Measurements from ENCODE around the gene MRTFB. TPM values are rescaled to one million over a fixed set of nuclear protein-coding genes. Genes with fewer than 3 reads are reported as not detected.
A peak's percentile ranks its signal among the peaks of the same experiment; 100 is the strongest.

MRTFB gene
- total RNA-seq, 4 donors from 2014 or later: 17.1 to 77.8 (median 21.9) TPM

DNA sequence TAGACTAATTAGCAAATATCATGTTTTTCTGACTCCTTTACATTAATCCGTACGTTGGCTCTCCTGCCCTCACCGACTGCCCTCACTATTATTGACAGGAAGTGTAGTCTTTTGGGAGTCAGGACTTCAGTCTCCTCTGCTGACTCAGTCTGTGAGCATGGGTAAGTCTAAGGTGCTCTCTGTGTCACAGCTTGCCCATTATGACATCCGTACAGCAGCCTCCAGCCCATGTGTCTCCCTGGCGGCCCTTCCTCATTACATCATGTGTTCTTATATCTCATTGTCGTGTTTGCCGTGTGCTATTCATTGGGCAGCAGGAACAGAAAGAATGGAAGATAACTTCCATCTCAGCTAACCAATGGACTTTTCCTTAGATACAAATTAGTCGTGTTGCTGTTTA is 77.5 kb downstream of the MRTFB start:
- Histone ChIP-seq H3K27me3 (no peaks in the 10 kb centered on the region), H3K4me3 (no peak overlapping the region), H3K36me3 (no peaks in the 10 kb centered on the region), H3K27ac (peak overlapping the region in 1 of 4 donors; percentile 25), H3K4me1 (peaks cover 0 to 25% (median 0%) of the 10 kb centered on the region in 3 donors), H3K9me3 (no peaks in the 10 kb centered on the region)
- TF ChIP-seq, protein P1, sequence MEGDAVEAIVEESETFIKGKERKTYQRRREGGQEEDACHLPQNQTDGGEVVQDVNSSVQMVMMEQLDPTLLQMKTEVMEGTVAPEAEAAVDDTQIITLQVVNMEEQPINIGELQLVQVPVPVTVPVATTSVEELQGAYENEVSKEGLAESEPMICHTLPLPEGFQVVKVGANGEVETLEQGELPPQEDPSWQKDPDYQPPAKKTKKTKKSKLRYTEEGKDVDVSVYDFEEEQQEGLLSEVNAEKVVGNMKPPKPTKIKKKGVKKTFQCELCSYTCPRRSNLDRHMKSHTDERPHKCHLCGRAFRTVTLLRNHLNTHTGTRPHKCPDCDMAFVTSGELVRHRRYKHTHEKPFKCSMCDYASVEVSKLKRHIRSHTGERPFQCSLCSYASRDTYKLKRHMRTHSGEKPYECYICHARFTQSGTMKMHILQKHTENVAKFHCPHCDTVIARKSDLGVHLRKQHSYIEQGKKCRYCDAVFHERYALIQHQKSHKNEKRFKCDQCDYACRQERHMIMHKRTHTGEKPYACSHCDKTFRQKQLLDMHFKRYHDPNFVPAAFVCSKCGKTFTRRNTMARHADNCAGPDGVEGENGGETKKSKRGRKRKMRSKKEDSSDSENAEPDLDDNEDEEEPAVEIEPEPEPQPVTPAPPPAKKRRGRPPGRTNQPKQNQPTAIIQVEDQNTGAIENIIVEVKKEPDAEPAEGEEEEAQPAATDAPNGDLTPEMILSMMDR (IDR thresholded peaks at IDR 0.05): no peak
- TF ChIP-seq POLR2A (IDR thresholded peaks at IDR 0.05): no peak
- 42 to 59% methylated on average over 8 of the region's 8 CpGs for WGBS, 2 donors
- no peak for DNase-seq
- intact Hi-C loops (cut with DNase I): no loop called here

DNA sequence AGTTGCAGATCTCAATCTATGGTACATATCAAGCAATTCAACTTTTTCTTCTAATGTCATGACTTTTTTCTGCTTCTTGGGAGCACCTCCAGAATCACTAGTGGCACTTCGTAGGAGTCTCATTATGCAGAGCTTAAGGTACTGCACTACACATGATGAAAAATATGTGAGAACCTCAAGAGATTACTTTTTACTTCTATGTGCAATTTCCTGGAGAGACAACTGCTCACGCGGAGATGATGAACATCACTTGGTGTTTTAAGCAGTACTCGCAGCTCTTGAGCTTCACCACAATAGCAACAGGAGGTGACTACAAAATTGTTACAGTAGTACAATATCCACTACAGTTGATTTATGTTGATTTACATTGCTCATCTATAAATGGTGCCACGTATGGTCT is 79.7 kb downstream of the MRTFB start:
- intact Hi-C loops (cut with DNase I): no loop called here
- no peaks in the 10 kb centered on the region for H3K36me3 ChIP-seq
- peak overlapping the region in 2 of 4 donors; percentile 1 to 42 for H3K27ac ChIP-seq
- H3K4me1 ChIP-seq: peaks cover 0 to 35% (median 4%) of the 10 kb centered on the region in 3 donors
- H3K27me3 ChIP-seq: no peaks in the 10 kb centered on the region
- 89 to 97% methylated on average over 5 of the region's 5 CpGs for WGBS, 2 donors
- DNase-seq: no peak
- no peak overlapping the region for H3K4me3 ChIP-seq
- H3K9me3 ChIP-seq: no peaks in the 10 kb centered on the region
- TF ChIP-seq POLR2A (IDR thresholded peaks at IDR 0.05): no peak
- TF ChIP-seq, protein P1 (IDR thresholded peaks at IDR 0.05): no peak

DNA sequence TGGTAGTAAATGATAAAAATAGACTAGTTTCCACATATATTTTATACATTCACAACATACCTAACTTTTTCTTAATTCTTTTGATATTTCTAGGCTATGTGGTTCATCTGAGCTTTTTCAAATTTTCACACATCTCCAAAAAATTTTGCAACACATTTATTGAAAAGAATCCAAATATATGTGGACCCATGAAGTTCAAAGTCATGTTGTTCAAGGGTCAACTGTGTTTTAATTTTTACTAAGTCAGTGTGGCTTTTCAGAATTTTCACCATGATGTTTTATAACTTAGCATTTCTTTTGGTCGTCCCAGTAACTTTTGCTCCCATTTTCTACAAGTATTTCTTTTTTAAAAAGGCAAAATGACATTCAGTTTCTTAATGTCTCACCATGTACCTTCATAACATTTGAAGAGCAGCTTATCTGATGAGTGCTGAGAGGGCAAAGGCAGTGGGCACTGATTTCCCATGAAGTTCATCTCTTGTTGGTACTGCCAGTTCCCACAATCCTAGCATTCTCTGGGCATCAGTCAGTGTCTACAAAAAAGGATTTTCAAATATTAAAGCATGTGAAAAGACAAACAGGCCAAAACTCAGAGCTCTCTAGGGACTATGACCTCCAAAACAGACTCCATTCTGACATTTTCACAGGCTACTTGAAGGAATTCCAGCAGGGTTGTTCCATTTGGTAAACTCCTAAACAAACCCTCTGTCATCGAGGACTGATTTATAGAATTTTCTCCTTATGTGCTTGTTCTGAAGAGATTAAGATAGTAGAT is 80.3 kb downstream of the MRTFB start:
- peak overlapping the region in 2 of 4 donors; percentile 1 to 42 for H3K27ac ChIP-seq
- no peaks in the 10 kb centered on the region for H3K9me3 ChIP-seq
- no peaks in the 10 kb centered on the region for H3K27me3 ChIP-seq
- H3K4me1 ChIP-seq: peaks cover 4 to 35% (median 5%) of the 10 kb centered on the region in 3 donors
- 65 to 87% methylated on average over 2 of the region's 2 CpGs for WGBS, 2 donors
- intact Hi-C loops (cut with DNase I): no loop called here
- no peak overlapping the region for H3K4me3 ChIP-seq
- DNase-seq: no peak
- H3K36me3 ChIP-seq: no peaks in the 10 kb centered on the region
- TF ChIP-seq POLR2A (IDR thresholded peaks at IDR 0.05): no peak
- TF ChIP-seq, protein P1 (IDR thresholded peaks at IDR 0.05): no peak

DNA sequence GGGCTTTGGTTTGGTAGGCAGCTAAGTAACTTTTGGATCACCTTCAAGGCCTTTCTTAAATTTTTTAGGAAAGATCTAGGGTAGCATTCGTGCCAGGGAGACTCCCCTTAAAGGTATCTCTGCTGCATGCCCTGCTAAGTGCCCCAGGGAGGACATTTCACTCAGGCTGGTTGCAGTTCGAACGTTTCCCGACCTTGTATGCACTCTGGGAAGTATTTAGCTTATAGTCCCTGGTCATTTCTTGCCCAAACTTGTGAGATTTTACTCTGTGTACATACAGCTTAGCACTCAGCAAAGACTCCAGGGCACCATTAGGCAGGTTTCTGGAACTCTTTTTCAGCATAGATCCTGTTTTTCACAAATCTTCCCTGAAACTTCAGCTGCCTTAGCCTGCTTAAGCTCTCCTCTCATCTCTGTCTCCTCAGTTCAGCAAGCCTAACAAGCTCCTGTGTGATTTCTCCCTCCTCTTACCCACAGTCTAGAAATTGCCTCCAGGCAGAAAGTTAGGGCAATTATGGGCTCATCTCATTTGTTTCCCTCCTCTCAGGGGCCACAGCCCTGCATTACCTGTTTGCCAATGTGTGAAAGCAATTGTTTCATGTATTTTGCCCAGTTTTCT is 84.6 kb downstream of the MRTFB start:
- H3K27ac ChIP-seq: peak overlapping the region; percentile 36 to 73 (median 52)
- WGBS, 2 donors: 29 to 32% methylated on average over 4 of the region's 4 CpGs

More for the DNA sequence above, 84.6 kb downstream of the MRTFB start:
- TF ChIP-seq, protein P1 (IDR thresholded peaks at IDR 0.05): no peak
- no peak for TF ChIP-seq POLR2A (IDR thresholded peaks at IDR 0.05)
- Histone ChIP-seq H3K4me3 (no peak overlapping the region), H3K36me3 (no peaks in the 10 kb centered on the region), H3K4me1 (peaks cover 4 to 24% (median 5%) of the 10 kb centered on the region in 3 donors), H3K27me3 (no peaks in the 10 kb centered on the region), H3K9me3 (no peaks in the 10 kb centered on the region)
- DNase-seq: no peak
- intact Hi-C loops (cut with DNase I): no loop called here
